ENCODE results near the gene AKAP10. TPM values are rescaled to one million over a fixed set of nuclear protein-coding genes. Genes with fewer than 3 reads are reported as not detected.

The AKAP10 gene
- polyA plus RNA-seq, 1 donor = 19.2 TPM

- no peaks in the 10 kb centered on the region for H3K27me3 ChIP-seq (ENCODE audit: control insufficient read depth, insufficient read depth, low read length)
- no peaks in the 10 kb centered on the region for H3K4me1 ChIP-seq (ENCODE audit: control insufficient read depth, insufficient read depth, low read length)
- no peaks in the 10 kb centered on the region for H3K9me3 ChIP-seq (ENCODE audit: control insufficient read depth, low read depth, low read length)
- 100% methylated on average over 1 of the region's 5 CpGs for whole genome bisulfite sequencing (ENCODE audit: insufficient coverage, low lambda C conversion rate)
- DNase-seq = no peak
- no peak overlapping the region for H3K4me3 ChIP-seq (ENCODE audit: low read length)
- H3K27ac ChIP-seq (ENCODE audit: low read length) = no peak overlapping the region
- peaks cover 44% of the 10 kb centered on the region for H3K36me3 ChIP-seq (ENCODE audit: control insufficient read depth, insufficient read depth, low read length)
These were observed 44.4 kb downstream of the AKAP10 start for GRCh38 chr17:19933221-19933620.

GRCh38 chr17:19928299-19928698, 49.3 kb downstream of the AKAP10 start:
- no peaks in the 10 kb centered on the region for H3K9me3 ChIP-seq (ENCODE audit: control insufficient read depth, low read depth, low read length)
- H3K4me1 ChIP-seq (ENCODE audit: control insufficient read depth, insufficient read depth, low read length) = no peaks in the 10 kb centered on the region
- H3K27ac ChIP-seq (ENCODE audit: low read length) = no peak overlapping the region
- H3K27me3 ChIP-seq (ENCODE audit: control insufficient read depth, insufficient read depth, low read length) = no peaks in the 10 kb centered on the region
- no peak overlapping the region for H3K4me3 ChIP-seq (ENCODE audit: low read length)
- WGBS (ENCODE audit: insufficient coverage, low lambda C conversion rate) = no CpG with 5 or more reads among the region's 4 CpGs
- peaks cover 36% of the 10 kb centered on the region for H3K36me3 ChIP-seq (ENCODE audit: control insufficient read depth, insufficient read depth, low read length)
- DNase-seq = no peak

DNA sequence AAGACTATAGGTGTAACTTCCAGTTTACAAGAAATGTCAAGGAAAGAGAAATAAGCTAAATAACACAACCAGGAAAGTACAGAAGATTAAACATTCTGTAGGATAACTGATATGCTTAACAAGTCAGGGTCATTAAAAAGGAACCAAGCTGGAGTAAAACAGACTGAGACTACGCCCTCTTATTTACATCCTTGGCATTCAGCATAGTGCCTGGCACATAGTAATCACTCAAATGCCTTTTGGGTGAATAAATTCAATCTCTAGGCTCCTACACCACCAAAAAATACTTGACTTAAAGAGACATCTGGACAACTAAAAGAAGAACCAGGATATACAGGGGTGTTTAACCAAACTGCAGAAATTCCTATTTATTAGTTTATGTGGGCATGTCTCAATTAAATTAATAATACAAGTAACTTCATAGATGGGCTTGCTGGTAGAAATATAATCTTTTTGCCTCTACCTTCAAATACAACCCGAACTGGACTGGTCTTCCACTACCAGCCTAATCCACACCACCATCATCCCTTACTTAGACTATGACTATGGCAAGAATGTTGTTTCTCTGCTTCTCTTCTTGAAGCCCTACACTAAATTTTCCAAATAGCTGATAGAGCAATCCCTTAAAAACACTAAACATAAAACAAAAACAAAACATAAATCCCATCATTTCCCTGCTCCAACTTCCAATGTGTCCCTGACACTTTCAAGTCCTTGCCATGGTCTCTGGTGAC, 62.2 kb downstream of the AKAP10 start:
- H3K27ac ChIP-seq (ENCODE audit: low read length) = no peak overlapping the region
- H3K4me3 ChIP-seq (ENCODE audit: low read length) = no peak overlapping the region
- WGBS (ENCODE audit: insufficient coverage, low lambda C conversion rate) = 100% methylated on average over 1 of the region's 2 CpGs
- H3K4me1 ChIP-seq (ENCODE audit: control insufficient read depth, insufficient read depth, low read length) = no peaks in the 10 kb centered on the region
- peaks cover 51% of the 10 kb centered on the region for H3K36me3 ChIP-seq (ENCODE audit: control insufficient read depth, insufficient read depth, low read length)
- no peaks in the 10 kb centered on the region for H3K27me3 ChIP-seq (ENCODE audit: control insufficient read depth, insufficient read depth, low read length)
- H3K9me3 ChIP-seq (ENCODE audit: control insufficient read depth, low read depth, low read length) = no peaks in the 10 kb centered on the region
- DNase-seq = no peak

DNA sequence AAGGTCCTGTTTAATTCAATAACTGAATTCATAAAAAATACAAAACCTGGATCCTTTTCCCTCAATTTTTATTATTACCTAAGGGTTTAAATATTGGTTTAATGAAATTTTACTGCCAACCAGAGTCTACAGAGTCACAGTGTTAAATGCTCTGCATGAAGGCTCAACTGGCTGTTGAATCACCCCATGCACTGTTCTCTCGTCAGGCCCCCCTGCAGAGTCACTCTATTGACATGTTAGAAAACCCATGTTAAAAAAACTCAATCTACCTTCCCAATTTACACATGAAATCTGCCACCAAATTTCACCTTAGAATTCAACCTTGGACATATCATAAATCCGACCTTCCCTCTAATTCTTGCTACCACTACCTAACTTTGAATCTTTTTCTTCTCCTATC, 66.6 kb downstream of the AKAP10 start:
- 100% methylated on average over 2 of the region's 2 CpGs for WGBS (ENCODE audit: insufficient coverage, low lambda C conversion rate)
- Histone ChIP-seq H3K27ac (ENCODE audit: low read length) (no peak overlapping the region), H3K36me3 (ENCODE audit: control insufficient read depth, insufficient read depth, low read length) (peaks cover 59% of the 10 kb centered on the region), H3K4me3 (ENCODE audit: low read length) (no peak overlapping the region), H3K4me1 (ENCODE audit: control insufficient read depth, insufficient read depth, low read length) (peaks cover 3% of the 10 kb centered on the region), H3K27me3 (ENCODE audit: control insufficient read depth, insufficient read depth, low read length) (no peaks in the 10 kb centered on the region), H3K9me3 (ENCODE audit: control insufficient read depth, low read depth, low read length) (no peaks in the 10 kb centered on the region)
- DNase-seq = no peak

DNA sequence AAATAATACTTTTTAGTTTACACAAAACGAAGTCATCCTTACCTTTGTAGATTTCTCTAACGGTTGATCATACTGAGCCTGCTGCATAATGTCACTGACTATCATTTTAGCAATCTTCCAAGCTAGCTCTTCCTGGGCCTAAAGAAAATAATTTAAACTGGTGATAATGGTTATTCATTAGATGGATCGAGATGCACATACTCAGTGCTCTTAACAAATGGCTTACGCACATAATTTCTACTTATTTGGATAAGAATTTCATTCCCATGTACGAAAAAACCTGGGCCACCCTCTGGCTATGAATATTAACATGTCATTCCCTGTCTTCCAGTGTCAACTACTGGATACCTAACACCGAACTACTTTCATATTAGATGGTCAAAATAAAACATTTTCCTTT, 68.5 kb downstream of the AKAP10 start:
- 47% methylated on average over 5 of the region's 6 CpGs for WGBS (ENCODE audit: insufficient coverage, low lambda C conversion rate)
- Histone ChIP-seq H3K9me3 (ENCODE audit: control insufficient read depth, low read depth, low read length) (no peaks in the 10 kb centered on the region), H3K4me3 (ENCODE audit: low read length) (no peak overlapping the region), H3K36me3 (ENCODE audit: control insufficient read depth, insufficient read depth, low read length) (peaks cover 56% of the 10 kb centered on the region), H3K27ac (ENCODE audit: low read length) (no peak overlapping the region), H3K27me3 (ENCODE audit: control insufficient read depth, insufficient read depth, low read length) (no peaks in the 10 kb centered on the region), H3K4me1 (ENCODE audit: control insufficient read depth, insufficient read depth, low read length) (peaks cover 3% of the 10 kb centered on the region)
- no peak for DNase-seq

DNA sequence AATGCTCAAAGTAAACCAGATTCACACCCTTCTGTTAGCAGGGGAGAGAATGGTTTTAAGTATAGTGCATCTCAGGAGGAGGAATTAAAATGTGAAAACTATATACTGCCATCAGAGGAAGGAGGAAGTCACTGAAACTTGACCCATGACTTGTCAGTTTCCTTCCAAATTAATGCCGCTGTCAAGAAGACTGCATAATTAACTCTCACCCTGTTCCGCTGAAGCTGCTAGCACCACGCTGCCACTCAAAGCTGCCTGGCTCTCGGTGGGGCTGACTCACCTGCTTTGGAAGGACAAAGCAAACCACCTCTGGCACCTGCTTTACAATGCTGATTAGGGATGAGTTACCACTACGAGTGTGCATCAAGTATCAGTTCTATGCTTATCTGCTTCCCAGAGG, 72.1 kb downstream of the AKAP10 start:
- peaks cover 50% of the 10 kb centered on the region for H3K36me3 ChIP-seq (ENCODE audit: control insufficient read depth, insufficient read depth, low read length)
- H3K9me3 ChIP-seq (ENCODE audit: control insufficient read depth, low read depth, low read length) = no peaks in the 10 kb centered on the region
- no peaks in the 10 kb centered on the region for H3K27me3 ChIP-seq (ENCODE audit: control insufficient read depth, insufficient read depth, low read length)
- WGBS (ENCODE audit: insufficient coverage, low lambda C conversion rate) = 90% methylated on average over 2 of the region's 5 CpGs
- no peak overlapping the region for H3K4me3 ChIP-seq (ENCODE audit: low read length)
- no peak overlapping the region for H3K27ac ChIP-seq (ENCODE audit: low read length)
- peaks cover 5% of the 10 kb centered on the region for H3K4me1 ChIP-seq (ENCODE audit: control insufficient read depth, insufficient read depth, low read length)
- DNase-seq = no peak

DNA sequence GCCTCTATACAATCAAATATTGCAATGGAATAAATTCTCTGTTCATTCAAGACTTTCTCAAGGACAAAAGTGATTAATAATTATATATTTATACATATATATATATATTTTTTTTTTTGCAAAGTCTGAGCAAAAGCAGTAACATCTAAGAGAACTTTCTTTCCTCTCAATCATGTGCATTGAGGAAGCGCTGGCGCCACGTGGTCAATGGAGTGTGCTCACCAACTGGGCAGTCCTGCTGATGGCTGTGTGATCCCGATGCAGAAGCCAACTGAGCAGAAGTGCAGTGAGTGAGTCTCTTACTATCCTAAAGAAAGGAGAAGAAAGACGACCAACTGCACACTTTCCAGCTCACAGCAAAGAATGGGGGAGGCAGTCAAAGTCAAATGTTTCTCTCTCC, 72.7 kb downstream of the AKAP10 start:
- no peaks in the 10 kb centered on the region for H3K9me3 ChIP-seq (ENCODE audit: control insufficient read depth, low read depth, low read length)
- no peak for DNase-seq
- H3K36me3 ChIP-seq (ENCODE audit: control insufficient read depth, insufficient read depth, low read length) = peaks cover 51% of the 10 kb centered on the region
- WGBS (ENCODE audit: insufficient coverage, low lambda C conversion rate) = no CpG with 5 or more reads among the region's 5 CpGs
- H3K27ac ChIP-seq (ENCODE audit: low read length) = no peak overlapping the region
- peaks cover 5% of the 10 kb centered on the region for H3K4me1 ChIP-seq (ENCODE audit: control insufficient read depth, insufficient read depth, low read length)
- H3K4me3 ChIP-seq (ENCODE audit: low read length) = no peak overlapping the region
- no peaks in the 10 kb centered on the region for H3K27me3 ChIP-seq (ENCODE audit: control insufficient read depth, insufficient read depth, low read length)

GRCh38 chr17:19904412-19904811, 73.2 kb downstream of the AKAP10 start:
- Histone ChIP-seq H3K4me3 (ENCODE audit: low read length) (no peak overlapping the region), H3K9me3 (ENCODE audit: control insufficient read depth, low read depth, low read length) (no peaks in the 10 kb centered on the region), H3K27me3 (ENCODE audit: control insufficient read depth, insufficient read depth, low read length) (no peaks in the 10 kb centered on the region), H3K4me1 (ENCODE audit: control insufficient read depth, insufficient read depth, low read length) (peaks cover 5% of the 10 kb centered on the region), H3K36me3 (ENCODE audit: control insufficient read depth, insufficient read depth, low read length) (peaks cover 48% of the 10 kb centered on the region), H3K27ac (ENCODE audit: low read length) (no peak overlapping the region)
- no peak for DNase-seq

GRCh38 chr17:19900809-19901208, 76.8 kb downstream of the AKAP10 start:
- Histone ChIP-seq H3K36me3 (ENCODE audit: control insufficient read depth, insufficient read depth, low read length) (peaks cover 22% of the 10 kb centered on the region), H3K27ac (ENCODE audit: low read length) (no peak overlapping the region), H3K4me1 (ENCODE audit: control insufficient read depth, insufficient read depth, low read length) (peaks cover 2% of the 10 kb centered on the region)

GRCh38 chr17:19897903-19898302, 79.7 kb downstream of the AKAP10 start:
- no peak overlapping the region for H3K27ac ChIP-seq (ENCODE audit: low read length)
- no peaks in the 10 kb centered on the region for H3K9me3 ChIP-seq (ENCODE audit: control insufficient read depth, low read depth, low read length)
- H3K36me3 ChIP-seq (ENCODE audit: control insufficient read depth, insufficient read depth, low read length) = peaks cover 8% of the 10 kb centered on the region
- H3K4me3 ChIP-seq (ENCODE audit: low read length) = no peak overlapping the region
- no CpG with 5 or more reads among the region's 2 CpGs for WGBS (ENCODE audit: insufficient coverage, low lambda C conversion rate)
- no peaks in the 10 kb centered on the region for H3K4me1 ChIP-seq (ENCODE audit: control insufficient read depth, insufficient read depth, low read length)
- no peaks in the 10 kb centered on the region for H3K27me3 ChIP-seq (ENCODE audit: control insufficient read depth, insufficient read depth, low read length)
- DNase-seq = no peak

More at GRCh38 chr17:19900809-19901208, 76.8 kb downstream of the AKAP10 start:
- Histone ChIP-seq H3K27me3 (ENCODE audit: control insufficient read depth, insufficient read depth, low read length) (no peaks in the 10 kb centered on the region), H3K9me3 (ENCODE audit: control insufficient read depth, low read depth, low read length) (no peaks in the 10 kb centered on the region), H3K4me3 (ENCODE audit: low read length) (no peak overlapping the region)
- no peak for DNase-seq
- WGBS (ENCODE audit: insufficient coverage, low lambda C conversion rate) = 100% methylated on average over 1 of the region's 2 CpGs

Data from large intestine (tissue), 3 donors.